ENCODE measurements around the gene CLN6. TPM values are rescaled to one million over a fixed set of nuclear protein-coding genes. Genes with fewer than 3 reads are reported as not detected.
"Not testable (repeated sequence)": the region's sequence is repeated elsewhere in the genome, so short reads cannot be mapped to it uniquely, and the experiment has no call there.

The CLN6 gene
- total RNA-seq, 1 donor from 2014 or later = 29.0 TPM

DNA sequence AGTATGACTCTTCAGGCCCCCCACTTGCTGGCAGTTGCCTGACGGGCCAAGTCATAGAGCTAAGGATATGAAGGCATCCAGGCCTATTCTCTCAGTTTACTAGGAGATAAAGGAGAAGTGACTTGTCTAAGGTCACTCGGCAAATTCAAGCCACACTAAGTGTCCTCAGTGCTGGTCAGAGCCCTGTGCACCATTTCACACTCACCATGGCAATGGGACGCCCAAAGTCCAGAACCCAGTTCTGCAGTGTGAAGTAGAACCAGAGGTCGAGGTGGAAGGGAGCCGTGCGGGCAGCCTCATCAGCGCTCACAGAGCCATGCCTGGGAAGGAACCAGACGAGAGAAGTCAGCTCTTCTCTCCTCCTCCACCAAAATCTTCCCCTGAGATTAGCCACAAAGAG, 11.2 kb downstream of the CLN6 start:
- no peak overlapping the region for H3K4me3 ChIP-seq (ENCODE audit: low read depth, low read length)
- TF ChIP-seq CTCF (IDR thresholded peaks at IDR 0.05; ENCODE audit: insufficient read depth, low read length, poor library complexity, severe bottlenecking) = no peak
- DNase-seq (ENCODE audit: low read depth) = no peak
- H3K36me3 ChIP-seq (ENCODE audit: control insufficient read depth, insufficient read depth, low read length) = peaks cover 2% of the 10 kb centered on the region
- no peaks in the 10 kb centered on the region for H3K27me3 ChIP-seq (ENCODE audit: control insufficient read depth, insufficient read depth, low read length)

DNA sequence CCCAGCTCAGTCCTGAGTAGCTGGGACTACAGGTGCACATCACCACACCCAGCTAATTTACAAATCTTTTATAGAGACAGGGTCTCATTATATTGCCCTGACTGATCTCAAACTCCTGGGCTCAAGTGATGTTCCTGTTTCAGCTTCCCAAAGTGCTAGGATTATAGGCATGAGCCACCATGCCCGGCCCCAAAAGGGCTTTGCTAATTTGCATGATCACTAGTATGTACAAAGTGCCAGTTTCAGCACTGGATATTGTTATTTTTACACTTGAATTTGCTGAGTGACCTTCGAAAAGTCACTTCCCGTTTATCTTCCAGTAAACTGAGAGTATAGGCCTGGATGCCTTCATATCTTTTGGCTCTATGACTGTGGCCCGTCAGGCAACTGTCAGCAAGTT, 12.2 kb downstream of the CLN6 start:
- TF ChIP-seq CTCF (IDR thresholded peaks at IDR 0.05; ENCODE audit: insufficient read depth, low read length, poor library complexity, severe bottlenecking) = no peak

DNA sequence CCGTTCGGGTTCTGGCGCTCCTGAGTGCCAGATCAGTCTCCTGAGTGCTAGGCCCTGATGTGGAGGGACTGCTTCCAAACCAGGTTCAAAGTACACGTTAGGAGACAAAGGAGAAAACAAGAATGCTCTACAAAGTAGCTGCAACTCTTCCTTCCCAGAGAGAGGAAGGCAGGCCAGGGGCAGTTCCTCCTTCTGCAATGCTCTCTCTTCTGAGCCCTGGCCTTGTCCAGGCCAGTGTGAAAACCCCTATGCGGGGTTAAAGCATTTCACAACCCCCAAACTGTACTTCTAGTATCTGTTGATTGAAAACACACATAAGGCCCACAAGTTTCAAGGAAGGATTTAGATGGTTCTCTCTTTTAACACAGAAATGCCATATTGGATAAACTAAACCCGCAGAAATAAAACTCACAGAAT, 14.7 kb downstream of the CLN6 start:
- no peak overlapping the region for H3K4me3 ChIP-seq (ENCODE audit: low read depth, low read length)
- TF ChIP-seq CTCF (IDR thresholded peaks at IDR 0.05; ENCODE audit: insufficient read depth, low read length, poor library complexity, severe bottlenecking) = no peak
- DNase-seq (ENCODE audit: low read depth) = no peak
- peaks cover 2% of the 10 kb centered on the region for H3K36me3 ChIP-seq (ENCODE audit: control insufficient read depth, insufficient read depth, low read length)
- H3K27me3 ChIP-seq (ENCODE audit: control insufficient read depth, insufficient read depth, low read length) = no peaks in the 10 kb centered on the region

More for the DNA sequence above, 12.2 kb downstream of the CLN6 start:
- H3K36me3 ChIP-seq (ENCODE audit: control insufficient read depth, insufficient read depth, low read length) = peaks cover 2% of the 10 kb centered on the region
- DNase-seq (ENCODE audit: low read depth) = no peak
- no peaks in the 10 kb centered on the region for H3K27me3 ChIP-seq (ENCODE audit: control insufficient read depth, insufficient read depth, low read length)
- no peak overlapping the region for H3K4me3 ChIP-seq (ENCODE audit: low read depth, low read length)

DNA sequence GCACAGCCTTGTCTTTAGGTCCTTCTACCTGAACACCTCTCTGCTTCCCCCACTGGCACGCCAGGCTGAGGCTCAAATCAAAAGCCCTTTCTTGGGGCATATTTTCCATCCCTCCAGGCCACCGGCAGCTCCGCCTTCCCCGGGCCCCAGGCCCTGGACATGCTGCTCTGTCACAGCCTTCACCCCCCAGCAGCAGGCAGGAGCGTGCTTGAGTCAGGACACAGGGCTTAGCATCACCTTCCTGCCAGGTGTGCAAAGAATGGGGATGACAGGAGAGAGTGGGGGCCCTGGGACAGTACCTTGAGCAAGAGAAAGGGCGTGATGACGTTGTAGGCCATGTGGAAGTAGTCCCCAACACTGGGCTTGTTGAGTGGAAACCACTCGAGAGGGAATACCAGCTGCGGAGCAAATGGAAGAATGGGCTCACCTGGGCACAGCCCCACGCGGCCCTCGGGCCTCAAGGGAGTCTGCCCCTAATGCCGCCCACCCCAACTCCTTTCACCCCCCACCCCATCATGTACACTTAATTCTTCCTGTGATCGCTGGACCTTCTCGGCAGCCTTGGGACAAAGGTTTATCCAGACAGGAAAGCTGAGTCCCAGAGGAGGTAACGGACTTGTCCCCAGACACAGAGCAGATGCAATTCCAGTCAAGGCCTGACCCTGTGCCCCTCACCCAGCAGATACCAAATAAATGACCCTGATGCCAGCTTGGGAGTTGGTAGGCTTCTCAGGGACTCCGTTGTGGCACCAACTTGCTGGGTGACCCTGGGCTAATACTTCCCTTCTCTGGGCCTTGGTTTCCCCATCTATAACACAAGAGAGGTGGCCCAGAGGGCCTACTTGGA, 15.3 kb downstream of the CLN6 start:
- no peak for DNase-seq (ENCODE audit: low read depth)
- Histone ChIP-seq H3K4me3 (ENCODE audit: low read depth, low read length) (no peak overlapping the region), H3K36me3 (ENCODE audit: control insufficient read depth, insufficient read depth, low read length) (peaks cover 2% of the 10 kb centered on the region), H3K27me3 (ENCODE audit: control insufficient read depth, insufficient read depth, low read length) (no peaks in the 10 kb centered on the region)
- TF ChIP-seq CTCF (IDR thresholded peaks at IDR 0.05; ENCODE audit: insufficient read depth, low read length, poor library complexity, severe bottlenecking) = no peak

DNA sequence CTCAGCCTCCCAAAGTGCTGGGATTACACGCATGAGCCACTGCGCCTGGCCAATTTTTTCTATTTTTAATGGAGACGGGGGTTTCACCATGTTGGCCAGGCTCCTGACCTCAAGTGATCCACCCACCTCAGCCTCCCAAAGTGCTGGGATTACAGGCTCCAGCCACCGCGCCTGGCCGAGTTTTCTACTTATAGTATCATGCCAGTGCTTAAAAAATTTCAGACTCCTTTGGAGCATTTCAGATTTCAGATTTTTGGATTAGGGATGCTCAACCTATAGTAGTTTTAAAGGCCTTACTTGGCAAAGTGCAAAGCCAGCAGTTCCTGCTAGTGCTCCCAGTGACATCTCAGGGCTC, 16.1 kb downstream of the CLN6 start:
- H3K4me3 ChIP-seq (ENCODE audit: low read depth, low read length) = not testable (repeated sequence)

GRCh38 chr15:68211656-68212320, 17.7 kb downstream of the CLN6 start:
- TF ChIP-seq CTCF (IDR thresholded peaks at IDR 0.05; ENCODE audit: insufficient read depth, low read length, poor library complexity, severe bottlenecking) = no peak
- Histone ChIP-seq H3K36me3 (ENCODE audit: control insufficient read depth, insufficient read depth, low read length) (peaks cover 1% of the 10 kb centered on the region), H3K27me3 (ENCODE audit: control insufficient read depth, insufficient read depth, low read length) (no peaks in the 10 kb centered on the region), H3K4me3 (ENCODE audit: low read depth, low read length) (no peak overlapping the region)
- DNase-seq (ENCODE audit: low read depth) = no peak

More for the DNA sequence above, 16.1 kb downstream of the CLN6 start:
- H3K27me3 ChIP-seq (ENCODE audit: control insufficient read depth, insufficient read depth, low read length); H3K36me3 ChIP-seq (ENCODE audit: control insufficient read depth, insufficient read depth, low read length); DNase-seq (ENCODE audit: low read depth): not testable (repeated sequence)
